Ascending aorta (tissue), 2 donors: ENCODE data around the gene TTLL11. TPM values are rescaled to one million over a fixed set of nuclear protein-coding genes. Genes with fewer than 3 reads are reported as not detected.
"Not testable (repeated sequence)": the region's sequence is repeated elsewhere in the genome, so short reads cannot be mapped to it uniquely, and the experiment has no call there.

Source experiments
- DNase-seq, 2 donors: peaks; one replicate each; pipeline ENCODE4 v3.0.0-alpha.2; 2019; ENCODE audit warnings: low spot score in 2 of 2
- H3K27ac ChIP-seq, 2 donors: fragments of 200-600 bp; sonication (generic); one replicate each; pipeline ENCODE4 v1.5.1; 2016 to 2017; ENCODE audit warnings: mild to moderate bottlenecking in 1 of 2
- H3K27me3 ChIP-seq: fragments of 200-600 bp; sonication (generic); one replicate; pipeline ENCODE4 v1.5.1; 2017
- H3K36me3 ChIP-seq, 2 donors: fragments of 200-600 bp; sonication (generic); one replicate each; pipeline ENCODE4 v1.5.1; 2016
- H3K4me1 ChIP-seq, 2 donors: fragments of 200-600 bp; sonication (generic); one replicate each; pipeline ENCODE4 v1.5.1; 2016 to 2017; ENCODE audit warnings: mild to moderate bottlenecking in 1 of 2
- H3K4me3 ChIP-seq, 2 donors: fragments of 200-600 bp; sonication (generic); one replicate each; pipeline ENCODE4 v1.5.1; 2016 to 2017; ENCODE audit warnings: mild to moderate bottlenecking in 1 of 2
- H3K9me3 ChIP-seq, 2 donors: fragments of 200-600 bp; sonication (generic); one replicate each; pipeline ENCODE4 v1.5.1; 2016
- CTCF ChIP-seq, 3 experiments: fragments of 200-600 bp in 2 of 3; fragments of 450-650 bp in 1 of 3; sonication (generic) in 2 of 3; IDR thresholded peaks; one replicate each; pipeline ENCODE4 v1.5.1; 2016 to 2019; ENCODE audit warnings: antibody characterized with exemption in 3 of 3, mild to moderate bottlenecking in 1 of 3, moderate library complexity in 1 of 3
- intact Hi-C: fragments of 100-400 bp; cut with DNase I; formaldehyde crosslinking; loops from one replicate; pipeline ENCODE4 v1.15.1; 2023
- total RNA-seq: library from RNA; depleted of rRNA; stranded (reverse); fragments of >200 nt; gene quantifications from one replicate; pipeline ENCODE4 v1.1.0, GENCODE V29; 2016

The TTLL11 gene
- total RNA-seq, 1 donor from 2014 or later, result 18.5 TPM

- Histone ChIP-seq H3K27ac (no peak overlapping the region), H3K27me3 (no peaks in the 10 kb centered on the region), H3K4me3 (no peak overlapping the region), H3K36me3 (no peaks in the 10 kb centered on the region), H3K9me3 (no peaks in the 10 kb centered on the region), H3K4me1 (no peaks in the 10 kb centered on the region)
- intact Hi-C loops, result no loop called here
- no peak for DNase-seq
- TF ChIP-seq CTCF (IDR thresholded peaks at IDR 0.05), result no peak
These were observed 85.3 kb downstream of the TTLL11 start for GRCh38 chr9:122007837-122008236.

- H3K9me3 ChIP-seq, result no peaks in the 10 kb centered on the region
- H3K36me3 ChIP-seq, result no peaks in the 10 kb centered on the region
- intact Hi-C loops, result no loop called here
- DNase-seq, result peak in 1 of 2 donors; percentile 28
- H3K27ac ChIP-seq, result no peak overlapping the region
- TF ChIP-seq CTCF (IDR thresholded peaks at IDR 0.05), result peak in 2 of 3 experiments; percentile 8 to 30
- H3K4me3 ChIP-seq, result no peak overlapping the region
- H3K27me3 ChIP-seq, result no peaks in the 10 kb centered on the region
- peaks cover 0 to 4% of the 10 kb centered on the region in 2 donors for H3K4me1 ChIP-seq
These were observed 87.5 kb downstream of the TTLL11 start for GRCh38 chr9:122005597-122005996.

- intact Hi-C loops, result no loop called here
- H3K4me1 ChIP-seq, result peaks cover 0 to 4% of the 10 kb centered on the region in 2 donors
- H3K27me3 ChIP-seq, result no peaks in the 10 kb centered on the region
- no peak for TF ChIP-seq CTCF (IDR thresholded peaks at IDR 0.05)
- H3K36me3 ChIP-seq, result no peaks in the 10 kb centered on the region
- H3K9me3 ChIP-seq, result no peaks in the 10 kb centered on the region
- no peak overlapping the region for H3K27ac ChIP-seq
- no peak for DNase-seq
- no peak overlapping the region for H3K4me3 ChIP-seq
These were observed 88.5 kb downstream of the TTLL11 start for GRCh38 chr9:122004589-122004988.

GRCh38 chr9:122001491-122002201, 91.5 kb downstream of the TTLL11 start:
- H3K4me3 ChIP-seq, result no peak overlapping the region
- no peaks in the 10 kb centered on the region for H3K9me3 ChIP-seq
- no peak for DNase-seq
- no peak overlapping the region for H3K27ac ChIP-seq
- no peaks in the 10 kb centered on the region for H3K27me3 ChIP-seq
- intact Hi-C loops, result no loop called here
- TF ChIP-seq CTCF (IDR thresholded peaks at IDR 0.05), result no peak
- H3K4me1 ChIP-seq, result peaks cover 0 to 8% of the 10 kb centered on the region in 2 donors
- no peaks in the 10 kb centered on the region for H3K36me3 ChIP-seq

- not testable (repeated sequence) for H3K27ac ChIP-seq
These were observed 92.6 kb downstream of the TTLL11 start for GRCh38 chr9:122000526-122000925.

GRCh38 chr9:121999556-121999955, 93.6 kb downstream of the TTLL11 start:
- intact Hi-C loops, result no loop called here

More at GRCh38 chr9:122000526-122000925, 92.6 kb downstream of the TTLL11 start:
- H3K36me3 ChIP-seq, H3K4me3 ChIP-seq, DNase-seq, H3K27me3 ChIP-seq, H3K4me1 ChIP-seq, intact Hi-C loops, H3K9me3 ChIP-seq: not testable (repeated sequence)

More at GRCh38 chr9:121999556-121999955, 93.6 kb downstream of the TTLL11 start:
- H3K27ac ChIP-seq, result no peak overlapping the region
- no peak overlapping the region for H3K4me3 ChIP-seq
- TF ChIP-seq CTCF (IDR thresholded peaks at IDR 0.05), result no peak
- no peaks in the 10 kb centered on the region for H3K9me3 ChIP-seq
- no peaks in the 10 kb centered on the region for H3K27me3 ChIP-seq
- H3K36me3 ChIP-seq, result no peaks in the 10 kb centered on the region
- H3K4me1 ChIP-seq, result peaks cover 0 to 8% of the 10 kb centered on the region in 2 donors
- no peak for DNase-seq
